Measurements from ENCODE around the gene CRHR2. TPM values are rescaled to one million over a fixed set of nuclear protein-coding genes. Genes with fewer than 3 reads are reported as not detected.

Gene CRHR2
- total RNA-seq, 1 experiment from 2014 or later: not detected

DNA sequence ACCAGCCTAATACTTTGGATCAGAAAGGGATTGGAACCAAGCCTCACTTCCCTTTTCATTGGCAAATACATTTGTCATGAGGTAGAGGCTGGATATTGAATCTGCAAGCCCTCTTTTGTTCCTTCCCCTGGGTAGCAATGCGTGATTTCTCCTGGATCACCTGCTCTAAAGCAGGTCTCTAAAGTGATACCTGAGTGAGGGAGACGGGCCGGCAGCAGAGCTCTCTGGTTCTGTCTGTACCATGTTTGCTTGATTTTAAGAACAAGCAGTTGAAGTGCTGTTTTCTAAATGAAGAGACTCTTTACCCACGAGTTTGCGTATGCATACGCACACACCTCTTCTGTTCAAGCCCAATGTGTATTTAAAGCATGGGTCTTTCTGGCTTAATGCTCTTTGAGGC is 46.5 kb downstream of the CRHR2 start:
- H3K4me3 ChIP-seq (ENCODE audit: low read depth, low read length, poor library complexity, severe bottlenecking): no peak overlapping the region
- DNase-seq (ENCODE audit: low spot score): no peak
- intact Hi-C loops (cut with micrococcal nuclease; ENCODE audit: unreplicated experiment): no loop called here
- ChIA-PET CTCF (no interaction called here), POLR2A (ENCODE audit: low non-redundant PET) (no interaction called here)
- no peaks in the 10 kb centered on the region for H3K4me1 ChIP-seq (ENCODE audit: insufficient read depth, low read length, poor library complexity, severe bottlenecking)
- H3K27ac ChIP-seq (ENCODE audit: low read depth, low read length, poor library complexity, severe bottlenecking): no peak overlapping the region
- H3K36me3 ChIP-seq (ENCODE audit: insufficient read depth, low read length, poor library complexity, severe bottlenecking): peaks cover 56% of the 10 kb centered on the region
- TF ChIP-seq EZH2 (IDR thresholded peaks at IDR 0.05; ENCODE audit: borderline replicate concordance, low read depth, low read length, poor library complexity, severe bottlenecking): no peak
- TF ChIP-seq, protein P1, sequence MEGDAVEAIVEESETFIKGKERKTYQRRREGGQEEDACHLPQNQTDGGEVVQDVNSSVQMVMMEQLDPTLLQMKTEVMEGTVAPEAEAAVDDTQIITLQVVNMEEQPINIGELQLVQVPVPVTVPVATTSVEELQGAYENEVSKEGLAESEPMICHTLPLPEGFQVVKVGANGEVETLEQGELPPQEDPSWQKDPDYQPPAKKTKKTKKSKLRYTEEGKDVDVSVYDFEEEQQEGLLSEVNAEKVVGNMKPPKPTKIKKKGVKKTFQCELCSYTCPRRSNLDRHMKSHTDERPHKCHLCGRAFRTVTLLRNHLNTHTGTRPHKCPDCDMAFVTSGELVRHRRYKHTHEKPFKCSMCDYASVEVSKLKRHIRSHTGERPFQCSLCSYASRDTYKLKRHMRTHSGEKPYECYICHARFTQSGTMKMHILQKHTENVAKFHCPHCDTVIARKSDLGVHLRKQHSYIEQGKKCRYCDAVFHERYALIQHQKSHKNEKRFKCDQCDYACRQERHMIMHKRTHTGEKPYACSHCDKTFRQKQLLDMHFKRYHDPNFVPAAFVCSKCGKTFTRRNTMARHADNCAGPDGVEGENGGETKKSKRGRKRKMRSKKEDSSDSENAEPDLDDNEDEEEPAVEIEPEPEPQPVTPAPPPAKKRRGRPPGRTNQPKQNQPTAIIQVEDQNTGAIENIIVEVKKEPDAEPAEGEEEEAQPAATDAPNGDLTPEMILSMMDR (conservative IDR thresholded peaks at IDR 0.05; ENCODE audit: low read depth, low read length): no peak
- no peaks in the 10 kb centered on the region for H3K9me3 ChIP-seq (ENCODE audit: low read depth, low read length, poor library complexity, severe bottlenecking)
- BruUV-seq (replicated peaks): no TSS peak
- no peaks in the 10 kb centered on the region for H3K27me3 ChIP-seq (replicated peaks; ENCODE audit: insufficient read depth, low read depth, low read length, poor library complexity)

DNA sequence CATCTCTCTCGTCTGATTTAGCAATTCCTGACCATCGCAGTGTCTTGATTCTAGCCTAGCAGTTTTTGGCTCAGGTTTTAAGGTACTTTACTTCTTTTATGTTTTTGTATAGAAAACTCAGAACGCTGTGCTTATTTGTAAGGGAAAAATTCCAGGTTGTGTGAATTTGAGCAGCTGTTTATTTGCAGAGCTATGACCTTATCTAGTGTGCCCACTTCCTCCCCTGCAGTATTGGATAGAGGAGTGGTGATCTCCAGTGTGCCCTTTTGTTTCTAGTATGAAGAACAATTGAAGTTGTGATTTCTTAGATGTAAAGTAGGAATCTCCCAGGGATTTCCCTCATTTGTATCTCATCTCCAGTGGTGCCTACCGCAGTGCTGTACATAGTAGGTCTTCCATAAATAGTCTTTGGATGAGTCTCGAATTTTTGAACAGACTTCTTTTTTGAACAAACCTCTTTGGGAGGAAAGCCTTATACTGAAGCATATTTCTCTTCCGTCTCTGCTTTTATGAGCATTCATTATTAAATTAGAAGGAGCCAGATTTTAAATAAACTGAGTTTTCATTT is 47.5 kb downstream of the CRHR2 start:
- peaks cover 67% of the 10 kb centered on the region for H3K36me3 ChIP-seq (ENCODE audit: insufficient read depth, low read length, poor library complexity, severe bottlenecking)
- H3K4me1 ChIP-seq (ENCODE audit: insufficient read depth, low read length, poor library complexity, severe bottlenecking): no peaks in the 10 kb centered on the region
- CTCF ChIA-PET: no interaction called here
- no peak for DNase-seq (ENCODE audit: low spot score)
- no peak overlapping the region for H3K27ac ChIP-seq (ENCODE audit: low read depth, low read length, poor library complexity, severe bottlenecking)
- BruUV-seq (replicated peaks): no TSS peak
- POLR2A ChIA-PET (ENCODE audit: low non-redundant PET): no interaction called here
- H3K27me3 ChIP-seq (replicated peaks; ENCODE audit: insufficient read depth, low read depth, low read length, poor library complexity): no peaks in the 10 kb centered on the region
- intact Hi-C loops (cut with micrococcal nuclease; ENCODE audit: unreplicated experiment): no loop called here
- no peak for TF ChIP-seq EZH2 (IDR thresholded peaks at IDR 0.05; ENCODE audit: borderline replicate concordance, low read depth, low read length, poor library complexity, severe bottlenecking)
- no peak overlapping the region for H3K4me3 ChIP-seq (ENCODE audit: low read depth, low read length, poor library complexity, severe bottlenecking)
- no peaks in the 10 kb centered on the region for H3K9me3 ChIP-seq (ENCODE audit: low read depth, low read length, poor library complexity, severe bottlenecking)

DNA sequence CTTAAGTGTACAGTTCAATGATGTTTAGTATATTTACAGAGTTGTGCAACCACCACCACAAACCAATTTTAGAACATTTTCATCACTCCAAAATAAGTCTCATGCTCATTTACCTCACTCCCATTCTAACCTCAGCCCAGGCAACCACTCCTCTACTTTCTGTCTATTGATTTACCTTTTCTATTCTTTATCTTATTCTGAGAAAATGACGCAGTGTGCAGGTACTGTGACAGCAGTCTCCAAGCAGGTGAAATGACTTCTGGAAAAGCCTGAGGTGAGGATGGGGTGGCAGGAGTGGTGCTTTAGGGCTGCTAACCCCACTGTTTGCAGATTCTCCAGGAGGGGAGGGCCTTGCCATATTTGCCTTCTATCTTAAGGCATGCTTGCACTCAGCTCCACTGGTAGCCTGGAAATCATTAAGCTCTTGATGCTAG is 48.0 kb downstream of the CRHR2 start:
- BruUV-seq (replicated peaks): no TSS peak
- ChIA-PET CTCF (no interaction called here), POLR2A (ENCODE audit: low non-redundant PET) (no interaction called here)
- Histone ChIP-seq H3K4me3 (ENCODE audit: low read depth, low read length, poor library complexity, severe bottlenecking) (no peak overlapping the region), H3K36me3 (ENCODE audit: insufficient read depth, low read length, poor library complexity, severe bottlenecking) (peaks cover 72% of the 10 kb centered on the region), H3K27ac (ENCODE audit: low read depth, low read length, poor library complexity, severe bottlenecking) (no peak overlapping the region), H3K27me3 (replicated peaks; ENCODE audit: insufficient read depth, low read depth, low read length, poor library complexity) (no peaks in the 10 kb centered on the region), H3K4me1 (ENCODE audit: insufficient read depth, low read length, poor library complexity, severe bottlenecking) (no peaks in the 10 kb centered on the region), H3K9me3 (ENCODE audit: low read depth, low read length, poor library complexity, severe bottlenecking) (no peaks in the 10 kb centered on the region)
- TF ChIP-seq, protein P1 (conservative IDR thresholded peaks at IDR 0.05; ENCODE audit: low read depth, low read length): no peak
- no peak for TF ChIP-seq EZH2 (IDR thresholded peaks at IDR 0.05; ENCODE audit: borderline replicate concordance, low read depth, low read length, poor library complexity, severe bottlenecking)
- intact Hi-C loops (cut with micrococcal nuclease; ENCODE audit: unreplicated experiment): no loop called here
- DNase-seq (ENCODE audit: low spot score): no peak

DNA sequence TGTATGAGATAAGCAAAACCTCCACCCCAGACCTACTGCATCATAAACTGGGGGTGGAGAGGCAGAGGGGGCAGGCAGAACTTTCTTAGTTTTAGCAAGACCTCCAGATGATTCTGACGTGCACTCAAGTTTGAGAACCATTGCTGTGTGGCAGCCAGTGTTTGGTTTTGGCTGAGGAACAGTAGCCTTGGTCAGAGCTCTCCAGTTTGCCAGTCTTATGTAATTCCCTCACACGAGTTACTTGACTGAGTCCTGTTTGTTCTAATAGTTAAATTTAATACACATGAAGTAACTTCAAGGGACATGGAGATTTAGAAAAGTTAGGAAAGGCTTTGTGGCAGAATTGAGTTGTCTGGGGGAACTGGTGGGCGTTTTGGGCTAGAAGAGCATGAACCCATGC is 49.0 kb downstream of the CRHR2 start:
- ChIA-PET CTCF (no interaction called here), POLR2A (ENCODE audit: low non-redundant PET) (no interaction called here)
- H3K9me3 ChIP-seq (ENCODE audit: low read depth, low read length, poor library complexity, severe bottlenecking): no peaks in the 10 kb centered on the region
- TF ChIP-seq, protein P1 (conservative IDR thresholded peaks at IDR 0.05; ENCODE audit: low read depth, low read length): no peak
- no peak for TF ChIP-seq EZH2 (IDR thresholded peaks at IDR 0.05; ENCODE audit: borderline replicate concordance, low read depth, low read length, poor library complexity, severe bottlenecking)
- BruUV-seq (replicated peaks): no TSS peak
- no peak overlapping the region for H3K27ac ChIP-seq (ENCODE audit: low read depth, low read length, poor library complexity, severe bottlenecking)
- H3K27me3 ChIP-seq (replicated peaks; ENCODE audit: insufficient read depth, low read depth, low read length, poor library complexity): no peaks in the 10 kb centered on the region
- intact Hi-C loops (cut with micrococcal nuclease; ENCODE audit: unreplicated experiment): no loop called here
- H3K4me1 ChIP-seq (ENCODE audit: insufficient read depth, low read length, poor library complexity, severe bottlenecking): no peaks in the 10 kb centered on the region
- no peak overlapping the region for H3K4me3 ChIP-seq (ENCODE audit: low read depth, low read length, poor library complexity, severe bottlenecking)
- peaks cover 82% of the 10 kb centered on the region for H3K36me3 ChIP-seq (ENCODE audit: insufficient read depth, low read length, poor library complexity, severe bottlenecking)
- DNase-seq (ENCODE audit: low spot score): no peak

Measured in A673 (cell line).